HG03432 (cell line): ENCODE data around the gene CEP85L.
A peak's percentile ranks its signal among the peaks of the same experiment; 100 is the strongest.

Experiments used
- ATAC-seq: cut with Tn5 transposase; IDR thresholded peaks from one replicate; pipeline ENCODE4 v1.9.1; 2021; ENCODE audit warnings: mild to moderate bottlenecking, moderate library complexity; ENCODE audit not compliant: unreplicated experiment

CEP85L gene

DNA sequence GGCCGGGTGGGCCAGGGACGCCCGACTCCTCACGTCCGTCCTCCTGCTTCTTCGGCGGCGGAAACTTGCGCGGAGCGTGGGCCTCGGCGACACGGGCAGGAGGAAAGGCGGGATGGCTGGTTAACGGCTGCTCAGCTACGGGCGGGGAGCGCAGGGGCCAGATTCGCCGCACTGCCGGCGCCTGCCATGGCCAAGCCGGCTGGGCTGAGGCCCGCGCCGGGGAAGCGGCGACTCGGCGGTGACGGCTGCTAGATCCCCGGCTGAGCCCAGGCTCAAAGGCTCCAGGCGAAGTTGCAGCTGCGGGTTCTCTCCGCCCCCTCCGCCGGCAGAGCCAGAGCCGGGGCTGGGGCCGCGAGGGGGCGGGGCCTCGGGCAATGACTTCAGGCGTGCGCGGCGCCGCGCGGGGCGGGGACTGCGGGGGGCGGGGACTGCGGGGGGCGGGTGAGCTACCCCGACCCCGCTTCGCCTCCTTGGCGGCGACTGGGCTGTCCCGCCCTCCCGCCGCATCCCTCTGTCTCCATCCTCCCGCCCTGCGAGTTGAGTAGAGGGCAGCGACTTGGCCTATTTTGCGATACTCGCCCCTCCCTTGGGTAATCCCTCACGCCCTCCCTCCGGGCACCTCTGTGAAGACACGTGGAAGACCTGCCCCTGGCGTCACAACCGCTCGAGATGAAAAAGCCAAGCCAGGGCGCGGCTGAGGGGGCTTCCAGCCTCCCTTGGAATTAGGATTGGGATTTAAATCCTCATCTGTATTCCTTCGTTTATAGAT is at the start of gene CEP85L:
TSS of gene CEP85L (minus strand) at position 310 of the 769 bp plus-strand sequence. CDS start 322 bp downstream, outside the sequence.
- peak; percentile 92 for ATAC-seq

DNA sequence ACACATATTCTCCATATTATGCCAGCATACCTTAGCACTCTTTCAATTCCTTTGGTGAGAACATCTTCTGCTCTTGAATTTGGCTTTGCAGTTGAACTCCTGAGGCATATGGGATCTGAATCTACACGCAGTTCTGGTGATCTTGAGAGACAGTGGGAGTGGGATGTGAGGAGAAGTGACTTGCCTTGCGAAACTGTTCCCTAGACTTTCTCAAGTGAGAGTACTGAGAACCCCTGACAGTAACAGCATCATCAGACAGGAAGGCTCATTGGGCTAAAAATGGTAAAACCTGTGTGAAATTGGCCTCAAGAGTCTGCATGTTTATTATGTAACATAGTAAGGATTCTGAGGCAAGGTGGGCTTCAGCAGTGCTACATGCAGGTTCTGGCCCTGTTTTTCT is 49.1 kb upstream of the CEP85L start:
- ATAC-seq = no peak

DNA sequence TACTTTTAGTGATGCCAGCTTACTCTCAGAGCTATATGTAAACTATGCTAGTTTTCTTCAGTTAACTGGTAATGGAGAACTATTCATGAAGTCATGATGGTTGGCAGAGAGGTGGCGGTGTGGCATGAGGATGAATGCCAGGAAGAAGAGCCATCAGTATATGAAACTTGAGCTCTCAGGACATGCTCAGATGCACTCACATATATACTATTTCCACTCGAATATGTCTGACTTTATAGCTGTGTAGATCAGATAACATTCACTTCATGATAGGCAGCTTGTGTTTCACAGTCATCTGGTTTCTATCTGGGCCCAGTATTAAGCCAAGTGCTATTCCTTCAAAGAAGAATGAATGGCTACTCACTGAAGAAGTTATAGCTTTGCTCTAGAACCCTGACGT is 46.2 kb upstream of the CEP85L start:
- no peak for ATAC-seq

DNA sequence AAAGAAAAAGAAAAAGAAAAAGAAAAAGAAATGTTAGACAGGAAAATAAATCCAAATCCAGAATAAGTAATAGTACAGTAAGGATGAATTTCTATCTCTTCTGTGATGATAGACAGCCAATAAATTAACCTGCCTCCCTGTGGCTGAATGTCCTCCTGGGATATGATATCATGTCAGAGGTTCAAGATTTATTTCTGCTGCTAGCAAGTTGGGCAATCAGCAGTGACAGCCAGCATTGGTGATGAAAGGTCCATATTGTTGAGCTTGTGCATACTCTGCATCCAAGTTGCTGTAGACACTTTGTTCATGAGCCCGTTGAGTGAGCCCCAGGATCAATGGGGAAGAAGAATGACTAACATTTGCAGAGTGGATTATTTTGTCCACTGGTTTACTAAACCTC is 44.9 kb upstream of the CEP85L start:
- ATAC-seq = no peak

DNA sequence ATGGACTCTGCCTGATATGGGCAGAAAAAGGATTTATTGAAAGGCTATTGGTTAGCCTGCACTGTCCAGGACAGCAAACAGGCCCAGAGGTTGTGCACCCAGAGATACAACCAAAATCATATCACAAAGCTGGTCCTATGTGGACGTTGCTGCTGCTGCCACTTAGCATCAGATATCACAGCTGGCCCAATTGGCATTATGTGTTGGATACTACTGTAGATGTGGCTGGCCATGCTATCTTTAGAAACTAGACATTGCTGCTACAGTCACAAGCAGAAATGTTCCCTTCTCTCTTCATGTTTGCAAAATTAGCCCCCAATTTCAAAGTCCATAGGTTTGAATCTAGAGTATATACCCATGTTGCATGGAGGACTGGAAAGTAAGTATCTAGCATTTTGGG is 42.2 kb upstream of the CEP85L start:
- ATAC-seq = no peak

DNA sequence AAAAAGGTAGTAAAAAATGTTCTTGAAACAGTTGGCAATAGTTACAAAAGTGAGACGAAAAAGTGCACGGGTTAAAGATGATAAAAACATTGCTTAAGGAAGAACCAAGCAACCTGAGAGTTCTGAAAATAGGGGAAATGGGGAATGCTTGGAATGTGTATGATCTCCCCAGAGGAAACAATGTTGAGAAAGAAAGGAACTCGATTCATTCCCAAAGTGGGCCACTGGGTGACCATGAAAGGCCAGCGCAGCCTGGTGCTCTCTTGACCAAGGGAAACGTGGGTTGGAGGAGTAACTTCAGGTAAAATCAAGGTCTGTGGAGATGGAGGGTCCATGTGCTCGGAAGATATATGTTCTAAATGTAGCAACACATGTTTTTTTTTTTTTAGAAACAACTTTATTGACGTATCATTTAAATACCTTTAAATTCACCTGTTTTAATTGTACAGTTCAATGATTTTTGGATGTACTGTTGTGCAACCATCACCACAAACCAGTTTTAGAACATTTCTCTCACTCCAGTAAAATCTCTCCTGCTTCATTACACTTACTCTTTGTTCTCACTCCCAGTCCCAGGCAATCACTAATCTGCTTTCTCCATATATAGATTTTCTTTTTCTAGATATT is 34.5 kb upstream of the CEP85L start:
- ATAC-seq = no peak

DNA sequence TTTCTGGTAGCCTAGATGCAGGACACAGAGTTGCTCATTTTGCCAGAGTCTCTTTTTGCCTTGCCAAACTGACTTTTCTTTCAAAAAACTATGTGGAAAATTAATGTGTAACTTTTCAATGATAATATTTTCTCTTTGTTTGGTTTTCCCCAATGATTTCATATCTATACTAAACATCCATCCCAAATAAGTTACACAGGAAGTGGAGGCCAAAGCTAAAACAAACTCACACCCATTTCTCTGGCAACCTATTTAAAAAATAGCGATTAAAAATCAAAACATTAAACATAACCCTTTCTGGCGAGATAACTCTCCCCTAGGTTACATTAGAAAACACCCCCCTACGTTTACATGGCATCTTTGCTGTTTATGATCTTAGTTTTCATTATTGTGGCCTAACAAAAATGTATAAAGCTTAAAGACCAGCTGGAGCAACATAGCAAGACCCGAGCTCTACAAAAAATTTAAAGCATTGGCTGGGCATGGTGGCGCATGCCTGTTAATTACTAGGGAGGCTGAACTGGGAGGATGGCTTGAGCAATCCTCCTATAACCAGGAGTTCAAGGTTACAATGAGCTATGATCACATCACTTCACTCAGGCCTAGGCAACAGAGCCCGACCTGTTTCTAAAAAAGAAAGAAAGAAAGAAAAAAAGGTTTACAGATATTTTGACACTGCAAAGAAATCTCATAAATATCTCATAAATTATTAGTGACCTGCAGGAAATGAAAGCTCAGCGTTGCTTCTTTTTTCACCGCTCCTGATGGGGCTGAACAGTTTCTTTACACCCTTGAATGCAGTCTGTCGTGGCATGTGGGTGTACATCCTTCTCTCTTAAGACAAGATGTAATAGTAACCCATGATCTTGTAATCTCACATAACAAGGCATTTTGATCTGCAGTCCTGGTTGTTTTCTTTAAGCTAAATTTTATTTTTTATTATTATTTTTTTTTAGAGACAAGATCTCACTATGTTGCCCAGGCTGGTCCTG is 32.8 kb upstream of the CEP85L start:
- ATAC-seq = no peak

DNA sequence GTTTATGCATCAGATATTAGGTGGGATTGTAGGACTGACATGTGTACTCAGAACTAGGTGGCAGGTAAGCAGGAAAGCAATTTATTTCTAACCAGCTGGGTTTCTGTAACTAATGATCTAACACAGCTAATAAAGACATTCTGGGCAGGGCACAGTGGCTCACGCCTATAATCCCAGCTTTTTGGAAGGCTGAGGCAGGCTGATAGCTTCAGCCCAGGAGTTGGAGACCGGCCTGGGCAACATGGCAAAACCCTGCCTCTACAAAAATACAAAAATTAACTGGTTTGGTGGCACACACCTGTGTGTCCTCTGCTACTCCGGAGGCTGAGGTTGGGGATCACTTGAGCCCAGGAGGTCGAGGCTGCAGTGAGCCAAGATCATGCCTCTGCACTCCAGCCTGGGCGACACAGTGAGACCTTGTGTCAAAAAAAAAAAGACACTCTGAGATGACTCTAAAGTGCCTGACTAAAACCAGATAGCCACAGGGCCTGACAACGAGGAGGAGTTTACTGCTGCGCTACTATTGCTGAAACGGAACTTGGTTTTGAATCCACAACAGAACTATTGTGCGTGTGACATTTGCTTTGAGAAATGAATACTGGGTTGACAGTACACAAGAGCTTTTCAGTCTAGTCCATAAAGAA is 29.2 kb upstream of the CEP85L start:
- ATAC-seq = no peak

DNA sequence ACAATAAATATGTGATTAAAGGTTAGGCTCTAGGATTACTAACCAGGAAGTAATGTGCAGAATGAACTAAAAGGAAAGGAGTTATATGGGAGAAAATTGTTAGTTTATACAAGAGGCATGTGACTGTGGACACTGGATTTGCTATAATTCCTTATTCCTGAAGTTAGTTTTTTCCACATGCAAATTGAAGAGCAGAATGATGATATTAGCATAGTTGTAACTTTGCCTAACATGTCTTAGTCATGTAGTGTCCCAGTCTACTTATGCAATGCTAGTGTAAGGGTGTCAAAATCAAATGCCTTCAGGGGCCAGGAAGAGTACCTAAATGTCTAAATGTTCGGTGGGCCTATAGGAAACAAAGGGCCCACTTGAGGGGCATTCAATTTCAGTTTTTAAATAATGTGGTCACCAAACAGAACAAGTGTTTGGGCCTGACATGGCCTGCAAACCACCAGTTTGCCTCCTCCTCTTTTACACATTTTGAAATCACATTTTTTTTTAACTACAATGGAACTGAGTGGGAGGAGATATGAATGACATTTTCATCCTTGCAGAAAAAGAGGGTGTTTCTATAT is 28.0 kb upstream of the CEP85L start:
- ATAC-seq = no peak

DNA sequence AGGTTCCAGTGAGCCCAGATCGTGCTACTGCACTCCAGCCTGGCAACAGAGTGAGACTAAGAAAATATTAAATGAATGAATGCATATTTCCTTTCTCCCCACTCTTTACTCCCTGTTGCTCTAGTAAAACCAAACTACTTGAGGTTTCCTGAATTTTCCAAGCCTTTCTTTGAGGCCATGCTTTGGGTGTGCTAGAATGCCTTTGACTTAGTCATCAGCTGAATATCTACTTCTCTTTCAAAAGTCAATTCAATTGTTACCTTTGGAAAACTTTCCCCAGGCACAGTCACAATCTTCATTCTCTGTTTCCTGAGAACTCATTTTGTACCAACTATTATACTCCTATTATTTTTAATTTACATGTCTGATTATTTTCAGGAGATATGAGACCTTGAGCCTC is 27.5 kb upstream of the CEP85L start:
- ATAC-seq = no peak

DNA sequence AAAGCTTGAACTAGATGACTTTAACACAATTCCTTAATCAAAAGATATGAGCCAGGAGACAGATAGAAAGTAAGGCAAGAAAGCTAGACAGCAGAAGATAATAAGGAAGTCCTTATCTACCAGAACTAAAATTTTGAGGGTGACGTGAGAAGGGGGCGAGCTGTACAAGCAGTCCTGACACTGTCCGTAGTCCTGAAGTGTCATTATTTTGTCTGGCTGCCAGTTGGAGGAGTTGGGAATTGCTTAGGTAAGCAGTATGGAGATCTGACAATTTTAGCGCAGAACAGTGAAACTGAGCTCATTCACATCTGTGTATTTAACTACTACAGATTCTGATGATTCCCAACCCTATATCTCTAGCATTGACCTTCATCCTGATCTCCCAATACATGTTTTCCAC is 25.8 kb upstream of the CEP85L start:
- no peak for ATAC-seq

DNA sequence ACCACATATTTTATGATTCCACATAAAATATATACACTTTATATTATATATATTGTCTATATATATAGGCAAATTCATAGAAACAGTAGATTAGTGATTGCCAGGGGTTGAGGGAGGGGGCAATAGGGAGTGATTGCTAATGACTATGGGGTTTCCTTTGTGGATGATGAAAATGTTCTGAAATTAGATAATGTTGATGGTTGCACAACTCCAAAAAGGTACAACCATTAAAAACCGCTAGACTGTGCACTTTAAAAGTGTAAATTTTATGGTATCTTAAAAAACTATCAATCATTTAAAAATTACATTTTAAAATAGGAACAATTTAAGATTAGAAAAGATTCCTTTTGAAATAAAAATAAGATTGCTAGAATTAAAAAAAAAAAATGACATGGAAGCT is 23.8 kb upstream of the CEP85L start:
- ATAC-seq = no peak

DNA sequence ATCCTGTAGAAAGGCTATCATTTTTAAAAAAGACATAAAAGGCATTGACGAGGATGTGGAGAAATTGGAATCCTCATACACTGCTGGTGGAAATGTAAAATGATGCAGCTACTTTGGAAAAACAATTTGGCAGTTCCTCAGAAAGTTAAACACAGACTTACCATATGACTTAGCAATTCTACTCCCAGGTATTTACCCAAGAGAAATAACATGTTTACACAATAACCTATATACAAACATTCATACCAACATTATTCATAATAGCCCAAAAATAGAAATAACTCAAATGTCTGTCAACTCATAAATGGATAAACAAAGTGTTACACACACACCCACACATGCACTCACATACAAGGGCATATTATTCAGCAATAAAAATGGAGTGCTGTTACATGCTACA is 23.4 kb upstream of the CEP85L start:
- no peak for ATAC-seq

DNA sequence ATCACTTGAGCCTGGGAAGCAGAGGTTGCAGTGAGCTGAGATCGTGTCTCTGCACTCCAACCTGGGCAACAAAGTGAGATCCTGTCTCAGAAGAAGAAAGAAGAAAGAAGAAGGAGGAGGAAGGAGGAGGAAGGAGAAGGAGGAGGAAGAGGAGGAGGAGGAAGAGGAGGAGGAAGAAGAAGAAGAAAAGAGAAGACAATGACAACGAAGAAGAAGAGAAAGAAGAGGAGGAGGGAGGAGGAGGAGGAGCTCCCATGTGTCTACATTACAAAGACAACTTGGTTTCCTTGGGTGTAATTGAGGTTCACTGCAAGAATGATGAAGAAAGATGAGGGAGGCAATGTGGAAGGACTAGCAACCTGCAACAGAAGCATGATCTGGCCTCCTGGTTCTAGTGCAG is 21.3 kb upstream of the CEP85L start:
- no peak for ATAC-seq

DNA sequence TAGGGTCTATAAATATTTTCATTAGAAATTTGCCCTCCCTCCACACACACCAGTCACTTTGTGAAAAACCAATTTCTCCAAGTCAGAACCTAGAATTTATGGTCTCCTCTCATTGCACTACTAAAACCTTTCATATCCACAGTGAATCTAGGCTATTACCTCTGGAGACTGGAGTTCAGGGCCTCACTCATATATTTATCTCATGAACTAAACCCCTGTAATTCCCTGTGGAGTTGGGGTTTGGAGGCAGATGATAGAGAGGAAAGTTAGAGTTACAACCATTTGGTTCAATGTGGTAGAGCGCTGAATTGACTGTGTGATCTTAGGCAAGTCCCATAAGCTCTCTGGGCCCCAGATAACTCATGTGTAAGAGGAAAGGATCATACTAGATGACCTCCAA is 18.2 kb upstream of the CEP85L start:
- ATAC-seq = no peak

DNA sequence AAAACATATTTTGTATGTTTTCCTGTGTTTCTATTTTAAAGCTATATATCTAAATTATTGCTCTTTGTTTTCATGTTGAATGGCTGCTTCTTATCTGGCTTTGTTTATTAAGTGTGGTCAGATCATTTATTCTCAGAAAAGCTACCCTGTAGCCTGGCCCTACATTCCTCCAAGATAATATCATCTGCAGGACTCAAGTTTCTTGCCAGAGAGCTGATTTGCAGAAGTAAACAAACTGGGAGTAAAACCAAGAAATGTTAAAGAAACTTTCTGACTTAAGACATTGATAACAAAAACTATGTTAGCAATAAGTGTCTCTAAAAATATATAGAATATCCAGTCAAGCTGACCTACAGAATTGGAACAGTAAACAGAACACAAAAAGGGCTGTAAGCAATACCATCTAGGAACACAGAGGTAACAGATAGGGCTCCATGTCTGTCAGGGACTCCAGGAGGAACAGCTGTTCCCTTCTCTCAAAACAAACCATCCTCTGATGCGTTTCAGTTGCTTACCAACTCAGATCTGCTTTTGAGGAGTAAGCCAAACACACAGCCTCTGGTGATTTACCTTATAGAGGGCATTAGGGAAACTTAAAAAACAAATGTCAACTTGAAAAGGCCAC is 17.5 kb upstream of the CEP85L start:
- ATAC-seq = no peak

DNA sequence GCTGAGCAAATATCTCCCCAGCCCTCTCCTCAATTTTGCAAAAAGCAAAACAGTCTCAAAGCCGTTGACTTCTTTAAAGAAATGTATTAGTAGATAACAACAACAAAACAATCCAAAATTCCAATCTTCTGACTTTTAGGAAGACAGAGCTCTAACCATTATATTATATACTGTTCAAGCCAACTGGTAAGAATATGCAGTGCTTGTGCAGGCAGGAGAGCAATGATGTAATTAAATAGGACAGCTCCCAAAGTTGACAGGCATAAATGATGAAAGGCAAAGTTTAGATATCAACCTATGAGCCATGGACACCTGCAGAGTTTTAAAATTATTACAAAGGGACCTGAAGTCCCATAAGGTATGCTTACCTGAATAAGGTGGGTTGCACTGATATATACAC is 16.6 kb upstream of the CEP85L start:
- no peak for ATAC-seq

DNA sequence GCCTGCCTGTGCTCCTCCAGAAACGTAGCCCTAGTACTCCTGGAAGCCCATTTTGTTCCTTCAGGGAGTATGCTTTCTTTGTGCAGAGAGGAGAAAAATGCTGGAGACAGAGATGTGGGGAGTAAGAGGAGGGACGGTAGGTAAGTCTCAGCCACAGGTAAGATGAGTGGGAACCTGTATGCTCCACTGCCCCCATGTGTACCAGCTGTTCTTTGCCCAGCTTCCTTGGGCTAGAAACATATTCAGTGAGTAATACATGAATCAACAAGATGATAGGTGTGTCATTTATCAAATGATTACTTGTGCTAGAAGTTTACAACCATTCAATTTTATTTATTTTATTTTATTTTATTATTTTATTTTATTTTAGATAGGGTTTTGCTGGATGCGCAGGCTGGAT is 13.6 kb upstream of the CEP85L start:
- ATAC-seq = peak; percentile 52

DNA sequence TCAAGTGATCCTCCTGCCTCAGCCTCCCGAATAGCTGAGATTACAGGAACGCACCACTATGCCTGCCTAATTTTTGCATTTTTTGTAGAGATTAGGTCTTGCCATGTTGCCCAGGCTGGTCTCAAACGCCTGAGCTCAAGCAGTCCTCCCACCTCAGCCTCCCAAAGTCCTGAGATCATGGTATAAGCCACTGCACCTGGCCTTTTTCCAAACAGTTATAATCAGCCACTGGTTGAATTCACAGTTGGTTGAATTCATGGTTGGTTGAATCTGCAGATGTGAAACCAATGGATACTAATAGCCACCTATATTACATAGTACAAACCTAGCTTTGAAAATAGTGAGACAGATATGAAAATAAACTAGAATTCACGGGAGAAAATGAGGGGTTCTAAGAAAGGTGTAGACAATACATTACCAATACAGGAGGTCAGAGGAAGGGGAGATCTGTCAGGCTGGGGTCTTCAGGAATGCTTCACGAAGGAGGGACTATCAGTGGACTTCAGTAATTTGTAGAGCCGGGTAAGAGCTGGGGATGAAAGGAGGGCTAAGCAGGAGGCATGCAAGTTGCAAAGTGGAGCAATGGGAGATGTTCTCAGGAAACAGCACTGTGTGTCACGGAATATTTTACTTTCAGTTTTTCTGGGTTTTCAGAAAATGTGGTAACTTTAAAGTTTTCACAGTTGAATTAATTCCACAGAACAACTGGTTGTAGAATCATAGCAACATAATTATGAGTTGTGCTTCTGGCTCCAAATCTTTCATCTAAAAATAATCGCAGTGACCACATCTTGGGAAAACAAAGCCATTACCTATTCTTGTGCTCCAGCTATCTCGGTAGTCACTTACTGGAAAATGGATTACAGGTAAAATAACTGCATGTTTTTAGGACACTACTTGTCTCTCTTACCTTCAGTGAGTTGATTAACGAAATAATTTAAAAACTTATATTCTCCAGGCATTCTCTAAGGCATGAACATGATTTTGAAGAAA is 12.9 kb upstream of the CEP85L start:
- ATAC-seq = peak; percentile 56
